HepG2 (cell line): ENCODE data around the gene WDR81. TPM values are rescaled to one million over a fixed set of nuclear protein-coding genes. Genes with fewer than 3 reads are reported as not detected.

Experiments used
- ATF7 ChIP-seq, 2 experiments: fragments of 450-650 bp in 1 of 2; sonication (generic) in 1 of 2; formaldehyde crosslinking in 1 of 2; IDR thresholded peaks; 2 replicates each; pipeline versions ENCODE4 v1.4.0 to v1.6.1; 2016 to 2020; ENCODE audit warnings: antibody characterized with exemption in 1 of 2, mild to moderate bottlenecking in 1 of 2, missing genetic modification reagents in 1 of 2
- CC2D1A ChIP-seq: sonication (generic); formaldehyde crosslinking; IDR thresholded peaks from 2 replicates; pipeline ENCODE4 v1.8.1; 2023; ENCODE audit warnings: mild to moderate bottlenecking, missing genetic modification reagents
- CREB3 ChIP-seq: sonication (generic); formaldehyde crosslinking; IDR thresholded peaks from 2 replicates; pipeline ENCODE4 v1.5.0; 2020; ENCODE audit warnings: missing genetic modification reagents
- HNRNPL ChIP-seq: fragments of 200-400 bp; formaldehyde crosslinking; IDR thresholded peaks from 2 replicates; pipeline ENCODE4 v1.6.1; 2017; ENCODE audit warnings: mild to moderate bottlenecking, low read depth, low read length
- IKZF1 ChIP-seq: fragments of 450-650 bp; IDR thresholded peaks from 2 replicates; pipeline ENCODE4 v1.7.1; 2016
- KDM2A ChIP-seq: sonication (generic); formaldehyde crosslinking; IDR thresholded peaks from 2 replicates; pipeline ENCODE4 v1.4.0; 2020; ENCODE audit warnings: low read depth, missing genetic modification reagents, borderline replicate concordance
- KDM3A ChIP-seq: IDR thresholded peaks from 2 replicates; pipeline ENCODE4 v1.6.1; 2018; ENCODE audit warnings: low read depth, missing compliant biosample characterization
- NFYC ChIP-seq: IDR thresholded peaks from 2 replicates; pipeline ENCODE4 v1.6.1; 2016; ENCODE audit warnings: missing genetic modification reagents, missing compliant biosample characterization
- NR2F2 ChIP-seq: IDR thresholded peaks from 2 replicates; pipeline ENCODE4 v1.6.1; 2012; ENCODE audit warnings: low read depth, inconsistent platforms, borderline replicate concordance
- REST ChIP-seq, 2 experiments: IDR thresholded peaks; 2 replicates each; pipeline ENCODE4 v1.6.1; 2011 to 2012; ENCODE audit warnings: low read length in 2 of 2, borderline replicate concordance in 1 of 2, low read depth in 1 of 2, mild to moderate bottlenecking in 1 of 2, moderate library complexity in 1 of 2
- SIN3B ChIP-seq: fragments of 150-350 bp; IDR thresholded peaks from 2 replicates; pipeline ENCODE4 v1.6.1; 2014; ENCODE audit warnings: low read length
- STAT5B ChIP-seq: sonication (generic); formaldehyde crosslinking; IDR thresholded peaks from 2 replicates; pipeline ENCODE4 v1.4.0; 2020; ENCODE audit warnings: missing genetic modification reagents
- YY1 ChIP-seq: IDR thresholded peaks from 2 replicates; pipeline ENCODE4 v1.6.1; 2011; ENCODE audit warnings: low read length, low read depth, moderate library complexity, mild to moderate bottlenecking; ENCODE audit not compliant: insufficient read depth, insufficient replicate concordance
- ZBTB20 ChIP-seq: sonication (generic); formaldehyde crosslinking; IDR thresholded peaks from 2 replicates; pipeline ENCODE4 v1.8.1; 2023; ENCODE audit warnings: missing genetic modification reagents, low read depth, mild to moderate bottlenecking, borderline replicate concordance
- ZBTB7B ChIP-seq: sonication (generic); formaldehyde crosslinking; IDR thresholded peaks from 2 replicates; pipeline ENCODE4 v1.4.0; 2020; ENCODE audit warnings: missing genetic modification reagents
- ZNF513 ChIP-seq: sonication (generic); formaldehyde crosslinking; conservative IDR thresholded peaks from 2 replicates; pipeline ENCODE4 v1.5.0; 2020; ENCODE audit warnings: missing genetic modification reagents
- ZNF550 ChIP-seq: sonication (generic); formaldehyde crosslinking; IDR thresholded peaks from 2 replicates; pipeline ENCODE4 v1.4.0; 2020; ENCODE audit warnings: mild to moderate bottlenecking, missing genetic modification reagents, borderline replicate concordance
- ZNF724P ChIP-seq: sonication (generic); formaldehyde crosslinking; IDR thresholded peaks from 2 replicates; pipeline ENCODE4 v1.8.0; 2022; ENCODE audit warnings: missing genetic modification reagents, borderline replicate concordance
- ZZZ3 ChIP-seq: sonication (generic); formaldehyde crosslinking; IDR thresholded peaks from 2 replicates; pipeline ENCODE4 v1.4.0; 2020; ENCODE audit warnings: missing genetic modification reagents, mild to moderate bottlenecking, borderline replicate concordance
- polyA plus RNA-seq, 8 experiments: library from polyadenylated mRNA; depleted of rRNA in 3 of 8; stranded (reverse) in 7 of 8; unstranded in 1 of 8; fragments of >200 nt; fragmentation: Illumina TruSeq in 4 of 8; extraction: Trizol in 4 of 8; gene quantifications; 2 replicates each; pipeline versions ENCODE4 v1.2.1 to v1.2.3, GENCODE V29; 2011 to 2016; ENCODE audit warnings: low read depth in 4 of 8, missing spikeins in 1 of 8, mixed read lengths in 1 of 8; ENCODE audit not compliant: insufficient read depth in 1 of 8
- total RNA-seq, 5 experiments: library from RNA; depleted of rRNA; stranded (reverse); fragments of >200 nt; fragmentation: Illumina TruSeq; extraction: Trizol; gene quantifications; 2 replicates each; pipeline ENCODE4 v1.2.3, GENCODE V29; 2016; ENCODE audit warnings: low read depth in 1 of 5
- TF ChIP-seq, protein P1 (sequence below): sonication (generic); formaldehyde crosslinking; IDR thresholded peaks from 2 replicates; pipeline ENCODE4 v1.5.1; 2020; ENCODE audit warnings: missing genetic modification reagents, mild to moderate bottlenecking, borderline replicate concordance

The WDR81 gene
- total and polyA plus RNA-seq, 2 of the 13 experiments (the other 11 are each of a cell fraction or from before 2014, with no cell fraction given) = 9.1 to 16.7 TPM

DNA sequence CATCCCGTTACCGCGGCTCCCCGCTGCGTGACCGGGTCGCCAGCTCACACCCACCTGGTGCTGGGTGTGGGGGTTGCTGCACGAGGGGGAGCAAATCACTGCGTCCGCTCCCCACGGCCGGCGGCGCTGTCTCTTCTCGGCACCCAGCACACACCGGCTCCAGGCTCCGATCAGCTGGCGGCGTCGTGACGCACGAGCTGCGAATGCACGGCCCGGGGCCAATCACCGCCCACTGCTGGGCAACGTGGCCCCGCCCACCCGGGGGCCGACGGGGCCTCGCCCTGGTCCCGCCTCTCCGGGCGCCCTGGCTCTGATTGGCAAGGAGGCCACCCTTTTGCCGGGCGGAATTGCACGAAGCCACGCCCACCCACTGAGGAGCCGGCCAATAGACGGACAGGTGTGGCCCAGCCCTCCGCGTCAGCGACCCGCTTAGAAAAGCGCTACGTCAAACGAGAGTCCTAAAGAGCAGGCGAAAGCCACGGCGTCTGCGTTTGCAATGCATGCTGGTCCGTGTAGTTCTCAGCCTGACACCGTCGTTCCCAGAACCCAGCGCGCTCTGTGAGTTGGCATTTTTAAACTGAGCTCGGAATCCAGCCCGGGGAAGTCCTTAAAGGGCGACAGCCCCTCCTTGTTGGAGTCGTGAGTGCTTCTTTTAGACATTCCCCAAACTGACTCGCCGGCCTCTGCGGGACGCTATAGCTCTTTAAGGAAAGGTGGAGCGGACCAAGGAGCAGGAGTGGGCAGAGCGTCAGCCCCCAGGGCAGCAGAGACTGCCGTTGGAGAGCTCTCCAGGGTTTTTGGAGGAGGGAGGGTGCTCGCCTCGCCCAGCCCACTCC, 8.2 kb upstream of the WDR81 start (continued):
- no peak for TF ChIP-seq ZNF513 (CRISPR knock-in tag)
- TF ChIP-seq NFYC (CRISPR knock-in tag) = peak; percentile 98
- TF ChIP-seq SIN3B = peak; percentile 65; the same call in 1 of the 2 replicates
- TF ChIP-seq KDM2A (CRISPR knock-in tag) = peak; percentile 40; the same call in 1 of the 2 replicates
- TF ChIP-seq CC2D1A (CRISPR knock-in tag) = no peak
- peak; percentile 35 for TF ChIP-seq YY1
- no peak; the same call in 1 of the 2 replicates for TF ChIP-seq ZNF724P (CRISPR knock-in tag)
- no peak for TF ChIP-seq IKZF1
- TF ChIP-seq KDM3A (CRISPR knock-in tag) = no peak
- TF ChIP-seq ZBTB7B (CRISPR knock-in tag) = no peak
- TF ChIP-seq CREB3 (CRISPR knock-in tag) = no peak
- no peak for TF ChIP-seq STAT5B (CRISPR knock-in tag)
- TF ChIP-seq ZZZ3 = no peak
- 0 out of 2 replicates have a peak, but pooled peaks have one; percentile 25 for TF ChIP-seq HNRNPL
- TF ChIP-seq NR2F2 = no peak
- TF ChIP-seq ZBTB20 = 0 out of 2 replicates have a peak, but pooled peaks have one; percentile 61
- no peak for TF ChIP-seq ATF7 (IDR thresholded peaks at IDR 0.05)
- no peak for TF ChIP-seq ATF7 (CRISPR knock-in tag; IDR thresholded peaks at IDR 0.05)
- no peak for TF ChIP-seq ZNF550 (CRISPR knock-in tag)
- TF ChIP-seq, protein P1, sequence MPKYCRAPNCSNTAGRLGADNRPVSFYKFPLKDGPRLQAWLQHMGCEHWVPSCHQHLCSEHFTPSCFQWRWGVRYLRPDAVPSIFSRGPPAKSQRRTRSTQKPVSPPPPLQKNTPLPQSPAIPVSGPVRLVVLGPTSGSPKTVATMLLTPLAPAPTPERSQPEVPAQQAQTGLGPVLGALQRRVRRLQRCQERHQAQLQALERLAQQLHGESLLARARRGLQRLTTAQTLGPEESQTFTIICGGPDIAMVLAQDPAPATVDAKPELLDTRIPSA = no peak
- TF ChIP-seq REST (IDR thresholded peaks at IDR 0.05; ENCODE audit: borderline replicate concordance in 1 of 2, low read depth in 1 of 2, low read length in 2 of 2) = peak in 1 of 2 experiments; percentile 33; a peak in 1 of 4 replicates
